Liver (tissue), 9 donors: ENCODE data around the gene PPP1R1B. TPM values are rescaled to one million over a fixed set of nuclear protein-coding genes. Genes with fewer than 3 reads are reported as not detected.

Experiments used
- DNase-seq: peaks from one replicate; pipeline ENCODE4 v3.0.0-alpha.2; 2017; ENCODE audit warnings: low spot score
- H3K27ac ChIP-seq, 2 donors: one replicate each; pipeline ENCODE4 v1.7.0; 2013; ENCODE audit warnings: inconsistent platforms in 2 of 2, low read length in 2 of 2, control low read depth in 1 of 2, low read depth in 1 of 2, mild to moderate bottlenecking in 1 of 2
- H3K27me3 ChIP-seq, 4 donors: one replicate each; pipeline versions ENCODE4 v1.6.1 to v1.7.0; 2013; ENCODE audit warnings: low read length in 3 of 4, inconsistent platforms in 1 of 4, mild to moderate bottlenecking in 1 of 4, moderate library complexity in 1 of 4; ENCODE audit not compliant: control insufficient read depth in 4 of 4, insufficient read depth in 4 of 4
- H3K36me3 ChIP-seq, 4 donors: one replicate each; pipeline versions ENCODE4 v1.6.1 to v1.7.0; 2013; ENCODE audit warnings: low read length in 3 of 4, mild to moderate bottlenecking in 3 of 4, low read depth in 1 of 4, moderate library complexity in 1 of 4; ENCODE audit not compliant: control insufficient read depth in 4 of 4, insufficient read depth in 3 of 4
- H3K4me1 ChIP-seq, 4 donors: one replicate each; pipeline versions ENCODE4 v1.6.1 to v1.7.0; 2013; ENCODE audit warnings: low read length in 3 of 4, mild to moderate bottlenecking in 3 of 4, moderate library complexity in 1 of 4; ENCODE audit not compliant: control insufficient read depth in 4 of 4, insufficient read depth in 4 of 4
- H3K4me3 ChIP-seq, 3 donors: one replicate each; pipeline versions ENCODE4 v1.6.1 to v1.7.0; 2013; ENCODE audit warnings: low read length in 3 of 3, control low read depth in 1 of 3, low read depth in 1 of 3, mild to moderate bottlenecking in 1 of 3
- H3K9ac ChIP-seq, 2 donors: one replicate each; pipeline ENCODE4 v1.7.0; 2013; ENCODE audit warnings: low read length in 2 of 2, mild to moderate bottlenecking in 2 of 2, moderate library complexity in 2 of 2, control low read depth in 1 of 2, low read depth in 1 of 2
- H3K9me3 ChIP-seq, 4 donors: one replicate each; pipeline versions ENCODE4 v1.6.1 to v1.7.0; 2013; ENCODE audit warnings: low read length in 3 of 4; ENCODE audit not compliant: control insufficient read depth in 4 of 4
- CTCF ChIP-seq: fragments of 150-350 bp; IDR thresholded peaks from 2 replicates; pipeline ENCODE4 v1.5.1; 2017; ENCODE audit warnings: improper control_type of control experiment, low read depth, low read length; ENCODE audit not compliant: missing input control
- EGR1 ChIP-seq, 2 donors: IDR thresholded peaks; 2 replicates each; pipeline ENCODE4 v1.6.1; 2016 to 2018; ENCODE audit warnings: antibody characterized with exemption in 2 of 2, low read depth in 2 of 2
- FOXA2 ChIP-seq: IDR thresholded peaks from 2 replicates; pipeline ENCODE4 v1.6.1; 2016; ENCODE audit warnings: antibody characterized with exemption
- GABPA ChIP-seq, 2 donors: IDR thresholded peaks in 1 of 2; conservative IDR thresholded peaks in 1 of 2; 2 replicates each; pipeline ENCODE4 v1.6.1; 2016; ENCODE audit warnings: antibody characterized with exemption in 2 of 2, mild to moderate bottlenecking in 1 of 2, moderate library complexity in 1 of 2
- HNF4A ChIP-seq, 2 donors: conservative IDR thresholded peaks; 2 replicates each; pipeline ENCODE4 v1.6.1; 2016; ENCODE audit warnings: antibody characterized with exemption in 2 of 2, mild to moderate bottlenecking in 2 of 2
- HNF4G ChIP-seq: IDR thresholded peaks from 2 replicates; pipeline ENCODE4 v1.6.1; 2016; ENCODE audit warnings: antibody characterized with exemption
- JUND ChIP-seq, 2 donors: IDR thresholded peaks; 2 replicates each; pipeline ENCODE4 v1.6.1; 2016; ENCODE audit warnings: antibody characterized with exemption in 2 of 2
- NR2F2 ChIP-seq: IDR thresholded peaks from 2 replicates; pipeline ENCODE4 v1.6.1; 2016; ENCODE audit warnings: antibody characterized with exemption
- RAD21 ChIP-seq, 2 donors: IDR thresholded peaks; 2 replicates each; pipeline ENCODE4 v1.6.1; 2016; ENCODE audit warnings: antibody characterized with exemption in 2 of 2, mild to moderate bottlenecking in 2 of 2
- RXRA ChIP-seq, 2 donors: IDR thresholded peaks; 2 replicates each; pipeline ENCODE4 v1.6.1; 2017 to 2018; ENCODE audit warnings: antibody characterized with exemption in 2 of 2, mild to moderate bottlenecking in 1 of 2
- SP1 ChIP-seq: IDR thresholded peaks from 2 replicates; pipeline ENCODE4 v1.6.1; 2018; ENCODE audit warnings: antibody characterized with exemption, mild to moderate bottlenecking
- TAF1 ChIP-seq: conservative IDR thresholded peaks from 2 replicates; pipeline ENCODE4 v1.6.1; 2016; ENCODE audit warnings: antibody characterized with exemption, mild to moderate bottlenecking
- YY1 ChIP-seq: IDR thresholded peaks from 2 replicates; pipeline ENCODE4 v1.6.1; 2016; ENCODE audit warnings: antibody characterized with exemption, mild to moderate bottlenecking
- WGBS: extraction: QIAGEN DNeasy Blood & Tissue Kit; methylation state at CpG from one replicate; pipeline ENCODE4 v1.1.7; 2013; 5-methylcytosine and 5-hydroxymethylcytosine counted together
- polyA plus RNA-seq, 2 donors: library from polyadenylated mRNA; stranded (reverse) in 1 of 2; unstranded in 1 of 2; fragments of 200-250 nt in 1 of 2; fragments of >200 nt in 1 of 2; fragmentation: Nextera tagmentation in 1 of 2; extraction: Ambion mirVana in 1 of 2; gene quantifications; one replicate each; pipeline versions ENCODE4 v1.2.1 to v1.2.3, GENCODE V29; 2013 to 2015
- total RNA-seq, 2 donors: library from RNA; depleted of rRNA; stranded (reverse); fragments of >200 nt; gene quantifications; one replicate each; pipeline ENCODE4 v1.2.3, GENCODE V29; 2014
- TF ChIP-seq, protein P1 (sequence below): IDR thresholded peaks from 2 replicates; pipeline ENCODE4 v1.6.1; 2016; ENCODE audit warnings: antibody characterized with exemption
- TF ChIP-seq, protein P2 (sequence below): IDR thresholded peaks from 2 replicates; pipeline ENCODE4 v1.6.1; 2016; ENCODE audit warnings: antibody characterized with exemption
- TF ChIP-seq, protein P3 (sequence below): IDR thresholded peaks from 2 replicates; pipeline ENCODE4 v1.6.1; 2016; ENCODE audit warnings: antibody characterized with exemption
- TF ChIP-seq, protein P4 (sequence below): IDR thresholded peaks from 2 replicates; pipeline ENCODE4 v1.6.1; 2016; ENCODE audit warnings: antibody characterized with exemption, mild to moderate bottlenecking
- donor health status: healthy.
- donor health status: healthy.
- donor health status: healthy.
- donor health status: healthy.
- donor health status: healthy.

The PPP1R1B gene
- total and polyA plus RNA-seq, 4 donors = 0.14 TPM; not detected in 3

DNA sequence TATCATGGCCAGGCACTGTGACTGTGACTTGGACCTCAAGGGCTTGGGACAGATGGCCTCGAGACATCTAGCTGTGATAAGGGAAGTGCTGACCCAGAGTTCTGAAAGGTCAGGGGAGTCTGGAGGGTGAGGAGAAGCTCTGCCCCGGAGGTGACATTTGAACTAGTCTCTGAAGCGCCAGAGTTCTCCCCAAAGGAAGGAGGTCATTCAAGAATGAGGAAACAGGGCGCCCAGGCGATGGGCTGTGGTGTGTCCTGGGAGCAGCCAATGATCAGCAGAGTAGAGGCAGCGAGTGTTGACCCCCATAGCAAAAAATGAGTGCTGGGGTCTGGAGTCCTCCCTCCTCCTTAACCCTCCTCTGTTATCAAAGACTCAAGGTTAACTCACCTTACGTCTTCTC, 15.1 kb downstream of the PPP1R1B start:
- no peaks in the 10 kb centered on the region for H3K27me3 ChIP-seq
- WGBS = 78% methylated on average over 7 of the region's 7 CpGs
- no peaks in the 10 kb centered on the region for H3K9me3 ChIP-seq
- no peak overlapping the region for H3K27ac ChIP-seq
- H3K4me3 ChIP-seq = no peak overlapping the region
- H3K36me3 ChIP-seq = no peaks in the 10 kb centered on the region
- H3K4me1 ChIP-seq = peaks cover 4 to 37% (median 27%) of the 10 kb centered on the region in 4 donors
- no peak for DNase-seq
- no peak overlapping the region for H3K9ac ChIP-seq
- TF ChIP-seq HNF4G = no peak
- TF ChIP-seq, protein P1, sequence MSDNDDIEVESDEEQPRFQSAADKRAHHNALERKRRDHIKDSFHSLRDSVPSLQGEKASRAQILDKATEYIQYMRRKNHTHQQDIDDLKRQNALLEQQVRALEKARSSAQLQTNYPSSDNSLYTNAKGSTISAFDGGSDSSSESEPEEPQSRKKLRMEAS = no peak
- no peak for TF ChIP-seq RXRA (IDR thresholded peaks at IDR 0.05)
- peak; percentile 30 for TF ChIP-seq NR2F2

GRCh38 chr17:39642291-39643074, 15.7 kb downstream of the PPP1R1B start:
- H3K36me3 ChIP-seq = no peaks in the 10 kb centered on the region
- H3K9me3 ChIP-seq = no peaks in the 10 kb centered on the region
- H3K9ac ChIP-seq = no peak overlapping the region
- no peak overlapping the region for H3K27ac ChIP-seq
- no peak for DNase-seq
- TF ChIP-seq YY1 (no peak), RAD21 (IDR thresholded peaks at IDR 0.05) (no peak), CTCF (no peak), JUND (IDR thresholded peaks at IDR 0.05) (no peak), FOXA2 (no peak), NR2F2 (no peak), EGR1 (IDR thresholded peaks at IDR 0.05; ENCODE audit: low read depth in 2 of 2) (no peak), HNF4G (no peak), SP1 (no peak), TAF1 (no peak), GABPA (IDR thresholded peaks at IDR 0.05 in 1 of 2, conservative IDR thresholded peaks at IDR 0.05 in 1 of 2) (no peak), RXRA (IDR thresholded peaks at IDR 0.05) (no peak), HNF4A (conservative IDR thresholded peaks at IDR 0.05) (no peak)
- TF ChIP-seq, protein P2, sequence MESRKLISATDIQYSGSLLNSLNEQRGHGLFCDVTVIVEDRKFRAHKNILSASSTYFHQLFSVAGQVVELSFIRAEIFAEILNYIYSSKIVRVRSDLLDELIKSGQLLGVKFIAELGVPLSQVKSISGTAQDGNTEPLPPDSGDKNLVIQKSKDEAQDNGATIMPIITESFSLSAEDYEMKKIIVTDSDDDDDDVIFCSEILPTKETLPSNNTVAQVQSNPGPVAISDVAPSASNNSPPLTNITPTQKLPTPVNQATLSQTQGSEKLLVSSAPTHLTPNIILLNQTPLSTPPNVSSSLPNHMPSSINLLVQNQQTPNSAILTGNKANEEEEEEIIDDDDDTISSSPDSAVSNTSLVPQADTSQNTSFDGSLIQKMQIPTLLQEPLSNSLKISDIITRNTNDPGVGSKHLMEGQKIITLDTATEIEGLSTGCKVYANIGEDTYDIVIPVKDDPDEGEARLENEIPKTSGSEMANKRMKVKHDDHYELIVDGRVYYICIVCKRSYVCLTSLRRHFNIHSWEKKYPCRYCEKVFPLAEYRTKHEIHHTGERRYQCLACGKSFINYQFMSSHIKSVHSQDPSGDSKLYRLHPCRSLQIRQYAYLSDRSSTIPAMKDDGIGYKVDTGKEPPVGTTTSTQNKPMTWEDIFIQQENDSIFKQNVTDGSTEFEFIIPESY = no peak
- TF ChIP-seq, protein P3, sequence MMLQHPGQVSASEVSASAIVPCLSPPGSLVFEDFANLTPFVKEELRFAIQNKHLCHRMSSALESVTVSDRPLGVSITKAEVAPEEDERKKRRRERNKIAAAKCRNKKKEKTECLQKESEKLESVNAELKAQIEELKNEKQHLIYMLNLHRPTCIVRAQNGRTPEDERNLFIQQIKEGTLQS = no peak
- TF ChIP-seq, protein P1 = no peak
- TF ChIP-seq, protein P4, sequence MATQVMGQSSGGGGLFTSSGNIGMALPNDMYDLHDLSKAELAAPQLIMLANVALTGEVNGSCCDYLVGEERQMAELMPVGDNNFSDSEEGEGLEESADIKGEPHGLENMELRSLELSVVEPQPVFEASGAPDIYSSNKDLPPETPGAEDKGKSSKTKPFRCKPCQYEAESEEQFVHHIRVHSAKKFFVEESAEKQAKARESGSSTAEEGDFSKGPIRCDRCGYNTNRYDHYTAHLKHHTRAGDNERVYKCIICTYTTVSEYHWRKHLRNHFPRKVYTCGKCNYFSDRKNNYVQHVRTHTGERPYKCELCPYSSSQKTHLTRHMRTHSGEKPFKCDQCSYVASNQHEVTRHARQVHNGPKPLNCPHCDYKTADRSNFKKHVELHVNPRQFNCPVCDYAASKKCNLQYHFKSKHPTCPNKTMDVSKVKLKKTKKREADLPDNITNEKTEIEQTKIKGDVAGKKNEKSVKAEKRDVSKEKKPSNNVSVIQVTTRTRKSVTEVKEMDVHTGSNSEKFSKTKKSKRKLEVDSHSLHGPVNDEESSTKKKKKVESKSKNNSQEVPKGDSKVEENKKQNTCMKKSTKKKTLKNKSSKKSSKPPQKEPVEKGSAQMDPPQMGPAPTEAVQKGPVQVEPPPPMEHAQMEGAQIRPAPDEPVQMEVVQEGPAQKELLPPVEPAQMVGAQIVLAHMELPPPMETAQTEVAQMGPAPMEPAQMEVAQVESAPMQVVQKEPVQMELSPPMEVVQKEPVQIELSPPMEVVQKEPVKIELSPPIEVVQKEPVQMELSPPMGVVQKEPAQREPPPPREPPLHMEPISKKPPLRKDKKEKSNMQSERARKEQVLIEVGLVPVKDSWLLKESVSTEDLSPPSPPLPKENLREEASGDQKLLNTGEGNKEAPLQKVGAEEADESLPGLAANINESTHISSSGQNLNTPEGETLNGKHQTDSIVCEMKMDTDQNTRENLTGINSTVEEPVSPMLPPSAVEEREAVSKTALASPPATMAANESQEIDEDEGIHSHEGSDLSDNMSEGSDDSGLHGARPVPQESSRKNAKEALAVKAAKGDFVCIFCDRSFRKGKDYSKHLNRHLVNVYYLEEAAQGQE = no peak
- no peak overlapping the region for H3K4me3 ChIP-seq
- WGBS = 87% methylated on average over 9 of the region's 9 CpGs
- no peaks in the 10 kb centered on the region for H3K27me3 ChIP-seq
- H3K4me1 ChIP-seq = peaks cover 4 to 34% (median 26%) of the 10 kb centered on the region in 4 donors
